CD4-positive, alpha-beta T cell treated with Interleukin-1 beta for 1 hour (primary cell): ENCODE data around the gene TCTN1.
A peak's percentile ranks its signal among the peaks of the same experiment; 100 is the strongest.
"Not testable (repeated sequence)": the region's sequence is repeated elsewhere in the genome, so short reads cannot be mapped to it uniquely, and the experiment has no call there.

Experiments used
- DNase-seq, 2 donors: peaks; one replicate each; pipeline ENCODE4 v3.0.0-alpha.2; 2020 to 2022

Gene TCTN1

DNA sequence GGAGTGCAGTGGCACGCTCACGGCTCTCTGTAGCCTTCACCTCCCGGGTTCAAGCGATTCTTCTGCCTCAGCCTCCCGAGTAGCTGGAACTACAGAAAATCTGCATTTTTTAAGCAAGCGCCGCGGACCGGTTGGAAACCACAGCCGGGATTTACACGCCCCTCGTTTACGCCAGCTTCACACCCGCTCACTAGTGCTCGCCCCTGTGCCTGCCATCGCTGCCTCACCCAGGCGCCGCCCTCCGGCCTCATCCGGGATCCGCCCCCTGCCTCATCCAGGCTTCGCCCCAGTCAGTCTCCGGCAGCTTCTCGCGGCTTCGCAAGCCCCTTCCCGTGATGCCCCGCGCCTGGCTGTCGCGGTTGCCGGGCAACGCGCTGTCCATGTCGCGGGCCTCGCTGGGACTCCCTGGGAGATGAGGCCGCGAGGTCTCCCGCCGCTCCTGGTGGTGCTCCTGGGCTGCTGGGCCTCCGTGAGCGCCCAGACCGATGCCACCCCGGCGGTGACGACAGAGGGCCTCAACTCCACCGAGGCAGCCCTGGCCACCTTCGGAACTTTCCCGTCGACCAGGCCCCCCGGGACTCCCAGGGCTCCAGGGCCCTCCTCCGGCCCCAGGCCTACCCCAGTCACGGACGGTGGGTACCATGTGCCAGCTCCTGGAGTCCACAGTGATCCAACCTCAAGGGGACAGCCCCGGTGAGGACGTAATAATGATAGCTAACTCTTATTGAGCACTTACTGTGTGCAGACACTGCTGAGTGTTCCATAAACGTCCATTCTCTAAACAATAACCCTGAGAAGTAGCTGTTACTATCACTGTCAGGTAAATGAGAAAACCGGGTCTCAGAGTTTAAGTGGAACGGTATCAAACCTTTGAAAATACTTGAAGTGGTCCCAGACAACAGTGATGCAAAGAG, at the start of gene TCTN1:
TCTN1 (plus strand) TSS at position 359 of the 914 bp plus-strand sequence; CDS start at position 413, 54 bp downstream.
- DNase-seq, result peak; percentile 95 to 96

DNA sequence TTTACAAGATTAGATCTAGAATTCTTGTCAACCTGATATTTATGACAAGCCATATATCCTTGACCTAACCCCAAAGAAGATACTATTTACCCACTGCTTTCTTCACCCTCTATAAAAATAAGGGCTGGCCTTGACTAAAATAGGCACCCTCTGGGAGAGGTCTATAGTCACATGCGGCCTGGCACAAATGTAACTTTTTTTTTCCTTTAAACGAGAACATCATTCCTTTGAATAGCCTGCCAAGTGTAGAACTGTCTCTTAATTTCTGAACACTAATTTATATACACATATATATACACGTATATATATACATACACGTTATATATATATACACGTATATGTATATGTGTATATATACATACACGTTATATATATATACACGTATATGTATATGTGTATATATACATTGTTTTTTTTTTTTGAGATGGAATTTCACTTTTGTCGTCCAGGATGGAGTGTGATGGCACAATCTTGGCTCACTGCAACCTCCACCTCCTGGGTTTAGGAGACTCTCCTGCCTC, 49.4 kb upstream of the TCTN1 start:
- no peak for DNase-seq

DNA sequence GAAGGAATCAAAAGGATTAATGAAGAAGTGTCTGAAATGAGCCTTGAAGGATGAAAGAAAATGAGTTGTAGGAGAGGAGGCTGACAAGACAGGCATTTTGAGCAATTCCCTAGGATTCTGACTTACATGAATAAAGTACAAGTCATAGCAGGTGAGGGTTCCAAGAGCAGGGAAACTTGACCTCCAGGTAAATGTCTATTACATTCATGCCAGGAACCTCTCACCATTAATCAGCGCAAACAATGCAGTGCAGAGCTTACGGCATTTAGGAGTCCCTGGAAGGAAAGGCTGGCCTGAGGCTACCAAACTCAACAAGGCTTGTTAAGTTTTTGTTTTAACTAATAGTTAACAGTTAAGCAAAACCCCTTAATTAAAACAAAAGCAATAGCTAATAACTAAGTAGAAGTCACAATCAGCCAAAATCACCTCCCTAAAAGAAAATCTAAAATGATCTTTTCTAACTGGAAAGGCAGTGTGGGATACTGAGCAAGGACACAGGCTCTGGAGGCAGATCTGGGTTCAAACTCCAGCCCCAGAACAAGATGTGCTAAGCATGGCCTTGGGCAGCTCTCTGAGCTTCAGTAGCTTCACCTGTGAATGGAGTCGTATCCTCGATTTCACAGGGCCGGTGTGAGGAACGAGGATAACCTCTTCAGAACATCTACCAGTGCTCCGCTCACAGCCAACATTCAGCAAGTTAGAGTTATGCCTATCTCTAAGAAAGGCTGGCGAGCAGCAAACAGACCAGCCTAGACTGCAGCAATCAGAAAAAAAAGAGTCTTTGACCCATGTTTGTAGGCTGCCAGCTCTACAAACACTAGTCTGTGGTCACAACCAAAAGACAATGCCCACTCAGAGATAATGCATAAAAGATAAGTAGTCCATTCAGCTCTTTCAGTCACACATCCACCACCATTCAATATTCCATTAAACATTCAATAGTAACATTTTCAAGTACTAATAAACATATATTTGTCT, 47.7 kb upstream of the TCTN1 start:
- no peak for DNase-seq

DNA sequence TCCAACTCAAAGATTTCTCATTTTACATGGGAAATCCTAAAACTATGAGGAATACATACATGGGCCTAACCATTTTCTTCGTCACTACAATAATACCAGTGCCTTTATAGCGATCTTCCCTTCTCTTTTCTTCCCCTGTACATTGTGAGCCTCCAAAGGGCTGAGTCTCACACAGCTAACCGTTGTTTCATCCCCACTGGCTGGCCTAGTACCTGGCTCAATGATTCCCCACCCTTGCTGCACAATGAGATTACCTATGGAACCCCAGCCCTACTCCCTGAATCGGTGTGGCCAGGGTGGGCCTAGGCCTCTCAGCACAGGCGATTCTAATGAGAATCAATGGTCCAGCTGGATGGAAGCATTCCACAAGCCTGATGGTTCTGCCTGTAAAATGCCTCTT, 46.9 kb upstream of the TCTN1 start:
- no peak for DNase-seq

DNA sequence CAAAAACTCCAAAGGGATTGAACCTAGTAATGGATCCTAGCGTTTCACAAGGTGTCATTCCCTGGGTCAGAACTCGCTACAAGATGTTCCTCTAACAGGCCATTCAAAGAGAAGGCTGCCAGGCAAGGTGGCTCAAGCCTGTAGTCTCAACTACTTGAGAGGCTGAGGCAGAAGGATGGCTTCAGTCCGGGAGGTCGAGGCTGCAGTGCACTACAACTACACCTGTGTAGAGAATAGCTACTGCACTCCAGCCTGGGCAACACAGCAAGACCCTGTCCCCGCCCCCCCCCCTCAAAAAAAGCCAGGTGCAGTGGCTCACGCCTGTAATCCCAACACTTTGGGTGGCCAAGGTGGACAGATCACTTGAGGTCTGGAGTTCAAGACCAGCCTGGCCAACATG, 45.2 kb upstream of the TCTN1 start:
- no peak for DNase-seq

DNA sequence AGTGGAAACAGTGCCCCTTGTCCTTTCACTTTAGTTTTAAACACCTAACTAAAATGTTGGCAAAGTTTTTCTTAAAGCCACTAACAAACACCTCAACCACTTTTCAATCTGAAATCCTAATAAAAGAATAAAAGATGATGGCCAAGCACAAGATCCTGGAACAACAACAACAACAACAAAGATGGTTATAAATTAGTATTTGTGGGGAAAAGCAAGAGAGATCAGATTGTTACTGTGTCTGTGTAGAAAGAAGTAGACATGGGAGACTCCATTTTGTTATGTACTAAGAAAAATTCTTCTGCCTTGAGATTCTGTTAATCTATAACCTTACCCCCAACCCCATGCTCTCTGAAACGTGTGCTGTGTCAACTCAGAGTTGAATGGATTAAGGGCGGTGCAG, 44.1 kb upstream of the TCTN1 start:
- DNase-seq, result not testable (repeated sequence)

DNA sequence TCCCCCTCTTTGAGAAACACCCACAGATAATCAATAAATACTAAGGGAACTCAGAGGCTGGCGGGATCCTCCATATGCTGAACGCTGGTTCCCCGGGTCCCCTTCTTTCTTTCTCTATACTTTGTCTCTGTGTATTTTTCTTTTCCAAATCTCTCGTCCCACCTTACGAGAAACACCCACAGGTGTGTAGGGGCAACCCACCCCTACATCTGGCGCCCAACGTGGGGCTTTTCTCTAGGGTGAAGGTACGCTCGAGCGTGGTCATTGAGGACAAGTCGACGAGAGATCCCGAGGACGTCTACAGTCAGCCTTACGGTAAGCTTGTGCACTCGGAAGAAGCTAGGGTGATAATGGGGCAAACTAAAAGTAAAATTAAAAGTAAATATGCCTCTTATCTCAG, 43.1 kb upstream of the TCTN1 start:
- not testable (repeated sequence) for DNase-seq

DNA sequence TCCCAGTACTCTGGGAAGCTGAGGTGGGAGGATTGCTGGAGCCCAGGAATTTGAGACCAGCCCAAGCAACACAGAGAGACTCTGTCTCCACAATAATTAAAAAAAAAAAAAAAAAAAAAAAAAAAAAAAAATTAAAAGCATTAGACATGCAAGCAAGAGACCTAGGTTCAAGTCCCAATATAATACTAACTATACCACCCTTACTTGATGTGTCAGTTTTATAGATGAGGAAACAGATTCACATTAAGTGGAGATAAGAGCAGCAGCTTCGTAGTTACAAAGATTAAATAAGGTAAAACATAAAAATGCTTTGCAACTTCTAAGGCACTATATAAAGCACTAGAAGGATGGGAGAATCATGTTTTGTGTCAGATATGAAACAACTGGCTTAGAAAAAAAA, 39.9 kb upstream of the TCTN1 start:
- no peak for DNase-seq

DNA sequence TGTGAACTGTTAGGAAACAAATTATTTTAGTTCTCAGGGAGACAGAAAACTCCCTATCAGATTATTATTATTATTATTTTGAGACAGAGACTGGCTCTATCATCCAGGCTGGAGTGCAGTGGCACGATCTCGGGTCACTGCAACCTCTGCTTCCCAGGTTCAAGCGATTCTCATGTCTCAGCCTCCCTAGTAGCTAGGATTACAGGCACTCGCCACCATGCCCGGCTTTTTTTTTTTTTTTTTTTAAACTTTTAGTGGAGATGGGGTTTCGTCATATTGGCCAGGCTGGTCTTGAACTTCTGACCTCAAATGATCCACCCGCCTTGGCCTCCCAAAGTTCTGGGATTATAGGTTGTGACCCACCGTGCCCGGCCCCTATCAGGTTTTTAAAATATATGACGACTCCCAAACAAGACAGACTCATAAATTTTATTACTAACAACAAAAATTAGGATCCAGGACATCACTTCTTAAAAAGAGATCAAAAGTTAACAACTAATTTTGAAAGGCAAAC, 39.2 kb upstream of the TCTN1 start:
- DNase-seq, result not testable (repeated sequence)

DNA sequence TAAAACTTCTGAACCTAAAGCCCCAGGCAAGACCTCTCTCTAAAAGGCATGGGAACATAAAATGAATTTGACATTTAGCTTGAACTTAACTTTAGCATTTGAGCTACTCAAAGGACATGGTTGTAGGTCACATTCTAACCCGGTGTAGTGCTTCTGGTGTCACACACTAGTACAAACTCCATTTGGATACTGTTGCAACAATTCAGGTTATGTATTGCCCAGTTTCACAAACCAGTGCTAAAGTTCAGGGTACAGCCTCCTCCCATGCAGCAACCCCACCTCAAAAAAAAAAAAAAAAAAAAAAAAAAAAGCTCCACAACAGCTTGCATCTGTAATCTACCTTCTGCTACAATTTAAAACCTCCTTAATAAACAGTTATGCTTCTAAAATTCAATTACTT, 38.6 kb upstream of the TCTN1 start:
- no peak for DNase-seq

DNA sequence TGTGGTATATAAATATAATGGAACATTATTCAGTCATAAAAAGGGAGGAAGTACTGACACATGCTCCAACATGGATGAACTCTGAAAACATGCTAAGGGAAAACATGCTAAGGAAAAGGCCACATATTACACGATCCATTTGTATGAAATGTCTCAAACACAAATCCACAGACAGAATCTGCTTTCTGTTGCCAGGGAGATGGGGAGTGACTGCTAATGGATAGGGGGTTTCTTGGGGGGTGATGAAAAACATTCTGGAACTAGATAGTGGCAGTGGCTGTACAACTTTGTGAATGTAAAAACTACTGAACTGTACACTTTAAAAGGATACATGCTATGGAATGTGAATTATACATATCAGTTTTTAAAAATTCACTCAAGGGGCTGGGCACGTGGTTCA, 37.4 kb upstream of the TCTN1 start:
- DNase-seq, result no peak

DNA sequence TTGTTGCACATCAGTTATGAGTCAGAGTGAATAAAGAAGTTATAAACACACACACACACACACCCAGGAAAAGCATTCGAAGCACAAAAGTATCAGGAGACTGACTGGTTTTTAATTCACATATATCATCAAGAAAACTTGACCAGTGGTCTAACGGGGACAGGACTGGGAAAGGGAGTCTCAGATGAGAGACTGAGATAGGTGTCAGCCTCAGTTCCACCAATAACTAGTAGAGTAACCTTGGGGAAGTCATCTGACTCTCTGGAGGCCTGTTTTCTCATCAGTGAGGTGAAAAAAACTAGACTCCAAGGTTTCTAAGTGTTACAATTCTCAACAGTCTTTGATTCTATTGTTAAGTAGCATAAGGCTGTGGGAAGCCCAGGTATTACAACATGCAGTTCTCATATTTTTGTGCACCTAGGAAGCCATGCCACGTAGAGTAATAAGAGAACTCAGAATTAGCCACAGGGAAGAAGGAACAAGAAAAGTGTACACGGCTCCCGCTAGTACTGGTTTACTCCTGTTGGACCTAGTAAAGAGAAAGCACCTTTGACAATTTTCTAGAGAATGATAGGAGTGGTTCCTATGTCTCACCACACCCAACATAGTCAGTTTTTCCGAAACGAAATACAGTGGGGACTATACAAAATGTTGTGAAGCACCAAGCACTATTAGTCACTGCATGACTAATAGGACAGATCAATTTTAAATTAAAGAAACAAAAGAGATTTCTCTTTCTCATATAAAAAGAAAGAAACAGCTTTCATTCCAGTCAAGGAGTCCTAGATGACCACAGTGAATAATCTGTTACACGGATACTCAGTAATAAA, 35.9 kb upstream of the TCTN1 start:
- DNase-seq, result peak in 1 of 2 donors; percentile 62

DNA sequence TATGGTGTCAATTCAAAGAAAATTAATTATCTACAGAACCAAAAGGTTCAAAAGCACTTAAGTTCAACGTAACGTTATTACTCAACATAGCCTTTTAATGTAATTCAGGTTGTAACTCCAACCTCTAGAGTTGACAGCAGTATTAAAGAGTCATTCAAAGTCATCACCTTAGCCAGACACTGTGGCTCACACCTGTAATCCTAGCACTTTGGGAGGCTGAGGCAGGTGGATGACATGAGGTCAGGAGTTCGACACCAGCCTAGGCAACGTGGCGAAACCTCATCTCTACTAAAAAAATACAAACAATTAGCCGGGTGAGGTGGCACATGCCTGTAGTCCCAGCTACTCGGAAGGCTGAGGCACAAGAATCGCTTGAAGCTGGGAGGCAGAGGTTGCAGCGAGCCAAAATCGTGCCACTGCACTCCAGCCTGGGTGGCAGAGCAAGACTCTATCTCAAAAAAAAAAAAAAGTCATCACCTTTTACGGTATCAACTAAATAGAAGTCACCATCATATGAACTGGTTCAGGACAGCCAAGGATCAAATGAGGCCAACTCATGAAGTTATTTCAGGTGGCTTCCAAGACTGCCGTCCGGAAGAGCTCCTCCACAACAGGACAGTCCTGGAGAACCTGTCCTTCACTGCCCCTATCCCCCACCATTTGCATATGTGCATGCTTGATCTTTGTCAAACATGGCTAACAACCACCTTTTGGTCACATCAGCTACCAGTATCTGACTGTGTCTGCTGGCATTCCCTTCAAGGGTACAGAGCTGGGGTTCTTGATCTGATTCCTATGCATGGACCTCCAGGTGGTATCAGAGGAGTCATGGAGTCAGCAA, 35.0 kb upstream of the TCTN1 start:
- DNase-seq, result no peak

DNA sequence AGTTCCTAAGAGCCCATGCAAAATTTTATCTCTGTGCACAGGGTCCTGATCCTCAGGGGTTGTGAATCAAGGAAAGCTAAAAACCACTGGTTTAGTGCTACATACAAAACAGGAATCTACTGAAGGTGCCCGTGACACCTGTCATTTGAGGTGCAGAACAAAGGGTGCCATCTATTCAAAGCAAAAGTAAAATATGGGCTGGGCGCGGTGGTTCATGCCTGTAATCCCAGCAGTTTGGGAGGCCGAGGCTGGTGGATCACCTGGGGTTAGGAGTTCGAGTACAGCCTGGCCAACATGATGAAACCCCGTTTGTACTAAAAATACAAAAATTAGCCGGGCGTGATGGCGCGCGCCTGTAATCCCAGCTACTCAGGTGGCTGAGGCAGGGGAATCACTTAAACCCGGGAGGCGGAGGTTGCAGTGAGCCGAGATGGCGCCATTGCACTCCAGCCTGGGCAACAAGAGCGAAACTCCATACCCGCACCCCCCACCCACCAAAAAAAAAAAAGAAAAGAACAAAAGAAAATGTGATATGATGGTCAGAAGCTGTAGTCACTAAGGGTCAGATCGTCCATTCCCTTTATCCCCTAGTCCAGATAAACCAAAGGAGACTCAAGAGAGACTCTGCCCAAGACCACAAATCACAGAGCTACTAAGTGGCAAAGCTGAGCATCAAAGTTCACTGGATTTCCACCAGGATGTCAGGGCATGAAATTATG, 34.2 kb upstream of the TCTN1 start:
- no peak for DNase-seq

DNA sequence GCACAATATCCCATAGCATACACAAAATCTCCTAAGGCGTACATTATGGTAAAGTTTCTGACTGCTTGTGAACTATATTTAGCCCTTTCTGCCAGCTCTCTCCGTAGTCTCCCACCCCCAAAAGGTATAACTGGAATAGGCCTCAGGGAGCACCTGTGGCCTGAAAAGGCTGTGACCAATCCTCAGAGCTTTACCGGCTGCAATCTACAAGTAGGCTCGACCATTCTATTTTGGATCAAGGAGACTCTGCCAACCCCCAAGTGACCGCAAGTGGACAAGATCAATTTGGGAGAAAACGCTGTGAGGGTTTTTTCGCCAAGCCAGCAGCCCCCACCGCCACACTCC, 32.0 kb upstream of the TCTN1 start:
- DNase-seq, result no peak

DNA sequence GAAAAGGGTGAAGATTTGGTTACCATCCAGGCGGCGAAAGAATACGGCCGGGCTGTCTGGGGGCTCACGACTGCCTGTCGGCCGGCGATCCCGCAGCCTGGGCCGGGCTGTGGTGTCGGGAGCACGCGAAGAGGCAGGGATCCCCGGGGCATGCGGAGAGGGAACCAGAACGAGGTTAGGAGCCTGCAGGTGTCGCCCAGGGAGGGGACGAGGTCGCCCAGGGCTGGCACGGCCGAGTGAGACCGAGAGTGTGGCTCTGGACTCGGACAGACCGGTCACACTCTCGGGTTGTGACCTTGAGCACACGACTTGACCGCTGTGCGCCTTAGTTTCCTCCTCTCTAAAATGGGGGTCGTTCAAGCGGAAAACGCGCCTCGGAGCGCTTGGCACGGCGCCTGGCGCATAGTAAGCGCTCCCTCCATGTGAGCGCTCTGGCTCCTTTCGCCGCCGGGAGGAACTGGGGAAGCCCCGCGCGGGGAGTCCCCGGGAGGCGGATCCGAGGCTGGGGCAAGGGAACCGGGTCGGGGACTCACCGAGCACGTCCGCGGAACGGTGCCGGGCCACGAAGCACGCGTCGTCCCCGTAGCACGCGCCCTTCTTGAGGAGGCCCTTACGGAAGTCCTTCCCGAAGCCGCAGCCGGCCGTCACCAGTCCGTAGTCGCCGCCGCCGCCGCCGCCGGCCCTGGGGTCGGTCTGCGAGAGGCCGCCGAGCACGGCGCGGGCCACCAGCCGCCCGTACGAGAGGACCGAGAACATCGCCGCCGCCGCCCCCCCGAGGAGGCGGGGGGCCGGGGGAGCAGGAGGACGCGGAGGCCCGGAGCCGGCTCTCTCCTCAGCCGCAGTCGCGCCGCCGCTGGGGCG, 31.4 kb upstream of the TCTN1 start:
- DNase-seq, result peak; percentile 85 to 87

DNA sequence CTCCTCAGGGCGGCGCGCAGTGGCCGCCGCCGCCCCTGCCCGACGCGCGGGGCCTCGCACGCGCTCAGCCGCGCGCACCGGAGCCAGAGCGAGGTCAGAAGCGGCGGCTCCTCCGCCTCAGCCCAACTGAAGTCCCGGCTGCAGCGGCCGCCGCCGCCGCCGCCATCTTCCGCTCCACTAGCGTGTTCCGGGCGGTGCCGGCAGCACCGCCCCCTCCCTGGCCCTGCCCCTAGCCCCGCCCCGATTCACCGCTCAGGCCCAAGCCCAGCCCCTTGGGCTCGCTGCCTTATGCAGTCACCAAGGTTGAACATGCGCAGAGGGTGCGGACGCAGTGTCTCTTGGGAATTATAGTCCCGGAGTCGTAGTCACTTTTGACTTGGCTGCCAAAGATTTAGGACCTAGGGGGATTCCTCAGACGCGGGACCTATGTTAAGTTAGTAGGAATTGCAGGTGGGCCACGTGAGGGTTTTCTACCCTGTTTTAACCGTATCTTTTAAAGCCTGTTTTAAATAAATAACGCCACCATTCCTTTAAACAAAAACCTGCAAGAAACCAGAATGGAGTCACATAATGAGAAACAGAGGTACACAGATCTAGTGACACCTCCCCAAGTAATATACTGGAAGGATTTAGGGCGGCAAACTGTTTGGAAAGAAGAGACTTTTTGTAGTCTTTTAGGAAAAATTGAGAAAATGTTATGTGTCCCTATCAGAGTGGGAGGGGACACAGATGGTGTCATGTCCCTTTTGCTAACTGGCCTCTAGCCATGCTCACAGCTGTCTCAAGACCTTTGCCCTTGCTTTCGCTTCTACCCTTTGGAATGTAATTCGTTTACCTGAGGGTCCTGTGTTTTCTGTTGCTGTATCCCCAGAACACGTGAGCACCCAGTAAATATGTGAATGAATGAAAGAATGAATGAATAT, 30.5 kb upstream of the TCTN1 start, which contains the start of gene PPTC7:
PPTC7 (minus strand) TSS at position 182 of the 923 bp plus-strand sequence. CDS start 287 bp downstream, outside the sequence.
- peak; percentile 96 to 98 for DNase-seq

DNA sequence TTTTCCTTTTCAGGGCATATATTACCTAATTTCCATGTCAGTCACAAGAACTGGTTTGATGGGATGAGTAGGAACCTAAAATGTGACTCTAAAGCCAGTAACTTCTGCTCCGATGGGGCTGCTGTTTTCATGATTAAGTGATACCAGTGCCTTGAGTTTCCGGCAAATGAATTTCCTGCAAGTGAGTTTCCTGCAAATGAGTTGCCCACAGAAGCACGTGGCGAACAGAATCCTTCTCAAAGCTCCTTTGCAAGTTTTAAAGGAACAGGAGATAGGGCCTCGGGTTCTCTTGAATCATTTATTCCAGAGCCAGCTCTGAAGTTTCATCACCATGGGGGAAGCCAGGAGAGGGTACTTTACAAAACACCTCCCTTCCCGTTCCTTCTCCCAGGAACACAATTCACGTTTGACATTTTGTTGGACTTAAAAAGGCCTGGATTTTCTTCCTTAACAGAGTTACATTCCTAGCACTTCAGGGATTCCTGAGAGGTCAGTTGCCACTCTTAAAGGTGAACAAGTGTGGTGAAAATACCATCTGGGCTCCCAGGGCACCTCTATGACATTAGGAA, 28.6 kb upstream of the TCTN1 start:
- DNase-seq, result peak in 1 of 2 donors; percentile 45
